Measurements from ENCODE around the gene MARCHF2. TPM values are rescaled to one million over a fixed set of nuclear protein-coding genes. Genes with fewer than 3 reads are reported as not detected.

Gene MARCHF2
- total RNA-seq, 1 experiment from 2014 or later = 27.5 TPM

DNA sequence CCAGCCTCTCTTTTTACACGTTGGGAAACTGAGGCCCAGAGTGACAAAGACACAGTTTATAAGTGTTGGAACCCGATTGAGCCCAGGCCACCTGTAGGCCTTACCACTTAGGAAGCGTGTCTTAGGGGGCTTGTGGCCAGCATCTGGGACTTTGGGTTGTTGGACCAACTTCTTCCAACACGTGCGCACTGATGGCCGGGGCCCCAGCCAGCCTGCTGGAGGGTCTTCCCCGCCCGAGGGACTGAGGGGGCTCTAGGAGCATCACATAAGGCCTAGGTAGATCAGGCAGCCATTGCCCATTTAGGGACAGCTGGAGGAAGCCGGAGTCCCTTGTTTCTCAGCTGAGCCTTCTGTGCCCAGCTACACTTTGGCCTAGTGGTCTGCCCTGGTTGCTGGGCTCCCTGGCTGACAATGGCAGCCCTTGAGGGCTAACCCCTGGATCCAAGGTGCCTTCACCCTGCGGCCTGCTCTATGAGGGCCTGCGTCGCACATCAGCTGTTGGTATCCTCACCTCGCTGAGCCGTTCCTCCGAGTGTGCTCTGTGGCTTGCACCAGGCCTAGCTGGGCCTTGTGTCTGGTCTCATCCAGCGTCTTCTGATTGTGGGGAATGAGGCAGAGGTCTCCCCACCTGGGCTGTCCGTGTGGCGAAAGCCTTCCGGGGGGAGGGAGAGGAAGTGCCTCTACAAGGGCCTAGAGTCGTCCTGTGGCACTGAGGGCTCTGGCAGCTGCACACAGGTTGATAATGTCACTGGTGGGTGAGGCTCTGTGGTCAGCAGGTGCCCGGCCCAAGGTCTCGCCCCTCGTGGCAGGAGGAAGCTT lies 21.7 kb upstream of the MARCHF2 start:
- H2BK5ac ChIP-seq (ENCODE audit: insufficient read length, low read length) = no peak overlapping the region
- H3K14ac ChIP-seq (ENCODE audit: insufficient read depth, low read length) = no peak overlapping the region
- no peak overlapping the region for H3K27ac ChIP-seq (ENCODE audit: insufficient read length, low read depth, low read length)
- H3K27ac Mint-ChIP-seq = 0 out of 7 replicates have a peak overlapping the region, but pooled peaks of 1 of the 3 experiments have one; percentile 40
- H3K9me3 Mint-ChIP-seq = peaks cover 6% of the 10 kb centered on the region in 2 experiments; a peak in 4 of 5 replicates
- H3K79me2 ChIP-seq (ENCODE audit: insufficient read depth, low read length) = peaks cover 14% of the 10 kb centered on the region; the same call in 1 of the 2 replicates
- no peak overlapping the region for H2BK120ac ChIP-seq (ENCODE audit: low read depth, low read length, poor library complexity, severe bottlenecking)
- no peaks in the 10 kb centered on the region for H3K4me1 ChIP-seq (ENCODE audit: insufficient read depth, low read length)
- no peak overlapping the region for H2BK12ac ChIP-seq (ENCODE audit: insufficient read length, low read depth, low read length)
- no peak overlapping the region for H4K91ac ChIP-seq (ENCODE audit: insufficient read length, low read depth, low read length)
- H3K56ac ChIP-seq (ENCODE audit: insufficient read length, low read depth, low read length) = no peak overlapping the region
- H3K23me2 ChIP-seq (ENCODE audit: insufficient read length, low read depth, low read length, poor library complexity, severe bottlenecking) = no peaks in the 10 kb centered on the region
- H3K79me1 ChIP-seq (ENCODE audit: insufficient read depth, low read depth, low read length, poor library complexity, severe bottlenecking) = no peaks in the 10 kb centered on the region
- no peak overlapping the region for H2AFZ ChIP-seq (ENCODE audit: low read length)
- peak overlapping the region; percentile 30 for H3K9ac ChIP-seq (ENCODE audit: extremely low read depth, insufficient read length, low read length)
- DNase-seq = peak; percentile 29
- H4K8ac ChIP-seq (replicated peaks; ENCODE audit: insufficient read length, low read depth, low read length) = no peak overlapping the region
- peaks cover 10 to 12% (median 11%) of the 10 kb centered on the region in 3 experiments; a peak in 6 of 7 replicates for H3K36me3 Mint-ChIP-seq (ENCODE audit: insufficient read depth in 1 of 3, low read depth in 3 of 3)
- H3K27me3 ChIP-seq (ENCODE audit: insufficient read depth, low read length) = no peaks in the 10 kb centered on the region
- TF ChIP-seq, protein P1, sequence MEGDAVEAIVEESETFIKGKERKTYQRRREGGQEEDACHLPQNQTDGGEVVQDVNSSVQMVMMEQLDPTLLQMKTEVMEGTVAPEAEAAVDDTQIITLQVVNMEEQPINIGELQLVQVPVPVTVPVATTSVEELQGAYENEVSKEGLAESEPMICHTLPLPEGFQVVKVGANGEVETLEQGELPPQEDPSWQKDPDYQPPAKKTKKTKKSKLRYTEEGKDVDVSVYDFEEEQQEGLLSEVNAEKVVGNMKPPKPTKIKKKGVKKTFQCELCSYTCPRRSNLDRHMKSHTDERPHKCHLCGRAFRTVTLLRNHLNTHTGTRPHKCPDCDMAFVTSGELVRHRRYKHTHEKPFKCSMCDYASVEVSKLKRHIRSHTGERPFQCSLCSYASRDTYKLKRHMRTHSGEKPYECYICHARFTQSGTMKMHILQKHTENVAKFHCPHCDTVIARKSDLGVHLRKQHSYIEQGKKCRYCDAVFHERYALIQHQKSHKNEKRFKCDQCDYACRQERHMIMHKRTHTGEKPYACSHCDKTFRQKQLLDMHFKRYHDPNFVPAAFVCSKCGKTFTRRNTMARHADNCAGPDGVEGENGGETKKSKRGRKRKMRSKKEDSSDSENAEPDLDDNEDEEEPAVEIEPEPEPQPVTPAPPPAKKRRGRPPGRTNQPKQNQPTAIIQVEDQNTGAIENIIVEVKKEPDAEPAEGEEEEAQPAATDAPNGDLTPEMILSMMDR (conservative IDR thresholded peaks at IDR 0.05) = no peak
- WGBS (ENCODE audit: extremely low coverage, insufficient read length, low lambda C conversion rate) = no CpG with 5 or more reads among the region's 23 CpGs
- no peaks in the 10 kb centered on the region for H3K9me3 ChIP-seq (ENCODE audit: control insufficient read depth, low read depth, low read length)
- peak overlapping the region; percentile 60 for H3K4me2 ChIP-seq (ENCODE audit: insufficient read depth, insufficient read length, low read length)
- H2BK20ac ChIP-seq (ENCODE audit: low read depth, low read length, poor library complexity, severe bottlenecking) = no peak overlapping the region
- H3K18ac ChIP-seq (ENCODE audit: insufficient read length, low read depth, low read length) = no peak overlapping the region
- H3K4ac ChIP-seq (ENCODE audit: low read depth, low read length) = no peak overlapping the region
- H3T11ph ChIP-seq (ENCODE audit: low read length) = no peak overlapping the region
- H2AK5ac ChIP-seq (ENCODE audit: insufficient read length, low read length) = no peak overlapping the region
- H3K27me3 Mint-ChIP-seq (ENCODE audit: low read depth) = no peaks in the 10 kb centered on the region
- no peak overlapping the region for H2BK15ac ChIP-seq (ENCODE audit: low read depth, low read length)
- H3K4me1 Mint-ChIP-seq = peaks cover 3 to 12% of the 10 kb centered on the region in 2 experiments; a peak in 3 of 4 replicates
- H3K4me3 Mint-ChIP-seq = peak overlapping the region; percentile 77 to 88
- H4K5ac ChIP-seq (ENCODE audit: insufficient read length, low read depth, low read length) = no peak overlapping the region
- H3K23ac ChIP-seq (ENCODE audit: insufficient read length, low read depth, low read length) = no peak overlapping the region
- H4K20me1 ChIP-seq (ENCODE audit: control insufficient read depth, insufficient read depth, insufficient read length) = no peaks in the 10 kb centered on the region

All from H9 (cell line).